GM18517 (cell line): ENCODE data around the gene CENPV.
"Not testable (repeated sequence)": the region's sequence is repeated elsewhere in the genome, so short reads cannot be mapped to it uniquely, and the experiment has no call there.

Source experiments
- ATAC-seq: cut with Tn5 transposase; IDR thresholded peaks from one replicate; pipeline ENCODE4 v1.9.1; 2021; ENCODE audit warnings: mild to moderate bottlenecking, moderate library complexity; ENCODE audit not compliant: unreplicated experiment

Gene CENPV

DNA sequence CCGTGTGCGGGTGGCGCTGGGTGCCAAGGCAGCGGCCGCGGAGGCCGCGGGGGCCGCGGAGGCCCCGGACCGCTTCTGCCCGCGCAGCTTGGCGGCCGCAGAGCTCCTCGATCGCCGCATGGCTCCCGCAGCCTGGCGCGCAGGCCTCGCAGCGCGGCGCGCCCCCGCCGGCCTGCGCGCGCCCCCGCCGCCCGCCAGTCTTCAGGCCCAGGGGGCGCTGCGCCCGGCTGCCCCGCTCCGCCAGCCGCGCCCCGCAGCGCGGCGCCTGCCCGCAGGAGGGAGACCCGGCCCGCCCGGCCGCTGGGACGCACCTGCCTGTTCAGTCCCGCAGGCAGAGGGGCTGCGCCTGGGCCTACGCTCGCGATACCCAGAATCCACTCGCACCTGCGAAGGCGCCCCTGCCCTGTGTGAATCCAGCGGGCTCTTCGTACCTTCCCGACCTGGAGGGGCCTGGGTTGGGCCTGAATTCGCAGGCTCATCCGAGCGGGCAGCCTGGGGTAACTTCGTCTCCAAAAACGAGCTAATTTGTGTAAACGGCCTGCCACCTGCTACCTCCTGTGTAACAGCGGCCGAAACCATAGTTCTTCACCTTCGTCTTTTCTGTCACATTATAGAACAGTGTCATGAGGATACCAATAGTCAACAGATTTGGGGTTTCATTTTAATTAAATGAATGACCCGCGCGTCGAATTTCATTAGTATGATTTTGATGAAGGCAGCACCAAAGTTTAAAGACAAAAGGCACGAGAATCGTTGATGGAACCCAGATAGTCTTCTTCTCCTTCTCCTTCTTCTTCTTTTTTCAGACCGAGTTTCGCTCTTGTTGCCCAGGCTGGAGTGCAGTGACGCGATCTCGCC lies at the start of gene CENPV:
TSS of gene CENPV (minus strand) at position 153 of the 858 bp plus-strand sequence. CDS start at position 120, 33 bp downstream.
- ATAC-seq, result peak; percentile 69

DNA sequence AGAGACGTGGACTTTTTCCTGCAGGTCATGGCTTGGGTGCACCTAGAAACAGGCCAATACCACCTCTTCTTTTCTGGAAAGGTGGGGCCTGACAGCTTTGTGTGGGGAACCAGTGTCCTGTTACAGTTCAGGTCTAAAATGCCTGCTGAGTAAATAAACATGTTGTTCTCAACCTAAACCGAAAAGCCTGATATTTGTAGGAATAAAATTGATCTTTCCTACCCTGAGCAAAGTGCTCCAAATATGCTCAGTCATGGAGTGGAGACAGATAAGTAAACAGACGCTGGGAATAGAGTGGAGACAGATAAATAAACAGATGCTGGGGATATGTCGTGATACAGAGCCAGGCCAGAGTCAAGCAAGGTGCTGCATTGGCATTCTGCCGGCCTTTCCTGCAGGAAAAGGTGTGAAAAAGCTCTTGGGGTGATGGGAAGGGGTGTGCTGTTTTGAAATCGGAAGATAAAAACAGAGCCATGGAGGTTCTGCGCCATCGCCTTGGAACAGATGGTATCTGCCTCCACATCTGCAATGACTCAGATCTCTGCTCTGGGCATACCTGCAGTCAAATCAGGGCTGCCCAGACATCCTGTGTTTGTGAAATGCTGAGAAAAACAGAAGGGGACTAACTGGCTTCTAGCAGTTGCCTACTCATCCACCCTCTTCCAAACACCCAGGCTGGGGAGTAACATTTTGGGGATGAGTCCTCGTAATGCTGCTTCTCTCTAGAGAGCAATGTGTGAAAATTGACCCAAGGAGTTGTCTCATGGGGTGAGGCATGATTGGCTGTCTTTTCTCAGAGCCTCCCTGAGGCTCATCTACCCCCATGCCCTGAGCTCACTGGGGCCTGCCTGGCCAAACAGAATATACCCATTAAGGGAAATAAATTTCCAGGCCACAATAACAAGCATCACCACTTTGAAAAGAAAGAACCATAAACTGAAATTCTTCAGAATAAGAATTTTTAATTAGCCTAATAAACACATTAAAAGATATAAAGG lies 45.3 kb upstream of the CENPV start:
- ATAC-seq, result peak; percentile 77

DNA sequence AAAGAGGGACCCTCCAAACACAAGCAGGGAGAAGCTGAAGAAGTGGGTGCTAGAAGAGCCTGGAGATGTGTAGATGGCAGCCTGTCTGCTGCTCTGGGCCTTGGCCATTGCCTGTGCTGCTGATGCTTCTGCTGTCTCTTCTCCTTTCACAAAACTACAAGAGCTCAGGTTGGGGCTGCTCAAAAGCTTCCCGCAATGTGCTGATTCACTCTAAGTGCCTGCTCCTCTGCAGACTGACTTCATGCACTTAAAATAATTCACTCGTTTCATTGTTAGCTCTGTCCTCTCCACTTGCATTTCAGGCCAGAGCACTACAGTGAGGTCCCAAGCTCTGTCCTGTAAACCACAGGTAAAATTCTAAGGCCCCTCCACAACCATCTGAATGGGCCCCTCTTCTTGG lies 43.4 kb upstream of the CENPV start:
- not testable (repeated sequence) for ATAC-seq

GRCh38 chr17:16395887-16396286 lies 42.6 kb upstream of the CENPV start:
- not testable (repeated sequence) for ATAC-seq

DNA sequence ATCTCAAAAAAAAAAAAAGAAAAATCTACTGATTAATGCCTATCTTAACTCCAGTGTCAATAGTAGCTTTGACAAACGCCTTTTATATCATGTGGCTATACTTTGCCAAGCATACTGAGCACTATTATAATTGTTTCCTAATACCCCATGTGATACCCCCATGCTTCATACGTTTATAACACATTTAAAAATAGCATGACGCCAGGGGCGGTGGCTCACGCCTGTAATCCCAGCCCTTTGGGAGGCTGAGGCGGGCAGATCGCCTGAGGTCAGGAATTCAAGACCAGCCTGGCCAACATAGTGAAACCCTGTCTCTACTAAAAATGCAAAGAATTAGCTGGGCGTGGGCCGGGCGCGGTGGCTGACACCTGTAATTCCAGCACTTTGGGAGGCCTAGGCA lies 39.2 kb upstream of the CENPV start:
- not testable (repeated sequence) for ATAC-seq

GRCh38 chr17:16391451-16391850 lies 38.2 kb upstream of the CENPV start:
- ATAC-seq, result no peak

DNA sequence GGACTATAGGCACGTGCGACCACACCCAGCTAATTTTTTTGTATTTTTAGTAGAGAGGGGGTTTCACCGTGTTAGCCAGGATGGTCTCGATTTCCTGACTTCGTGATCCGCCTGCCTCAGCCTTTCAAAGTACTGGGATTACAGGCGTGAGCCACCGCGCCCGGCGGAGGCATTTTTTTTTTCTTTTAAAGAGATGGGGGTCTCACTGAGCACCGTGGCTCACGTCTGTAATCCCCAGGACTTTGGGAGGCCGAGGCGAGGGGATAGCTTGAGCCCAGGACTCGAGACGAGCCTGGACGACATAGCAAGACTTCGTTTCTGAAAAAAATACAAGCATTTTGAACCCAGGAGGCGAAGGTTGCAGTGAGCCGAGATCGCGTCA lies 32.8 kb upstream of the CENPV start:
- not testable (repeated sequence) for ATAC-seq

- no peak for ATAC-seq
Observed at GRCh38 chr17:16384557-16384956, 31.3 kb upstream of the CENPV start.

GRCh38 chr17:16383772-16384287 lies 30.6 kb upstream of the CENPV start:
- ATAC-seq, result no peak

GRCh38 chr17:16383216-16383615 lies 29.9 kb upstream of the CENPV start:
- ATAC-seq, result no peak

GRCh38 chr17:16381496-16381820 lies 28.2 kb upstream of the CENPV start:
- ATAC-seq, result peak; percentile 9

- ATAC-seq, result peak; percentile 92
Observed at GRCh38 chr17:16380640-16381495, 27.6 kb upstream of the CENPV start, which contains the start of gene UBB. Gene UBB (plus strand): TSS chr17:16381091. CDS start chr17:16381908, 817 bp downstream.

GRCh38 chr17:16379654-16380053 lies 26.4 kb upstream of the CENPV start:
- ATAC-seq, result no peak

DNA sequence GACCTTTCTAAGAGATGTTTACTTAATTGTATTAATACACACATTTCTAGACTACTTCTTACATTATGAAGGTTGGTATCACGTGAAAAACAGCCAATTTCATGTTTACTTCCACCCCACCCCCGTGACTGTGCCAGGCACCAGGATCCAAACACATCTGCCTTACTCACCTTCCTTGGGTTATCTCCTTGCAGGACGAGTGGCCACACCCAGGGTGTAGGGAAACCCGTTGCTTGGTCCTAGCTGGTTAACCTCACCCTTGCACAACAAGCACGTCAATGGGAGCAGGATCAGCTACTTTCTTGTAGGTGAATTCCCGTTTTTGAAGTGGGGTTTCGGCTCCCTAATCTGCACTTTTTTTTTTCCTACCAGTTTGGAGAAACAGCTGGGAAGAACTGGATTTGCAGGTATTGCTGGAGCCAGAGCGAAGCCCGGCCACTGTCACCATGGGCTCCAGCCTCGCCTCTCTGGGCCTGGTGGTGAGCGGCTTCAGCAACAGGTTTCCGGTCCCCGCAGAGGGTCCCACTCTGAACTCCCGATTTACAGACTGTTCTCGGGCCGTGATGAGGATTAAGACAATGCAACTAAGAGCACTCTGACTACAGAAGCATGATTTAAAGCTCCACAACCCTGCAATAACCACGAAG lies 25.5 kb upstream of the CENPV start:
- no peak for ATAC-seq

- ATAC-seq, result no peak
Observed at GRCh38 chr17:16377941-16378341, 24.7 kb upstream of the CENPV start.

DNA sequence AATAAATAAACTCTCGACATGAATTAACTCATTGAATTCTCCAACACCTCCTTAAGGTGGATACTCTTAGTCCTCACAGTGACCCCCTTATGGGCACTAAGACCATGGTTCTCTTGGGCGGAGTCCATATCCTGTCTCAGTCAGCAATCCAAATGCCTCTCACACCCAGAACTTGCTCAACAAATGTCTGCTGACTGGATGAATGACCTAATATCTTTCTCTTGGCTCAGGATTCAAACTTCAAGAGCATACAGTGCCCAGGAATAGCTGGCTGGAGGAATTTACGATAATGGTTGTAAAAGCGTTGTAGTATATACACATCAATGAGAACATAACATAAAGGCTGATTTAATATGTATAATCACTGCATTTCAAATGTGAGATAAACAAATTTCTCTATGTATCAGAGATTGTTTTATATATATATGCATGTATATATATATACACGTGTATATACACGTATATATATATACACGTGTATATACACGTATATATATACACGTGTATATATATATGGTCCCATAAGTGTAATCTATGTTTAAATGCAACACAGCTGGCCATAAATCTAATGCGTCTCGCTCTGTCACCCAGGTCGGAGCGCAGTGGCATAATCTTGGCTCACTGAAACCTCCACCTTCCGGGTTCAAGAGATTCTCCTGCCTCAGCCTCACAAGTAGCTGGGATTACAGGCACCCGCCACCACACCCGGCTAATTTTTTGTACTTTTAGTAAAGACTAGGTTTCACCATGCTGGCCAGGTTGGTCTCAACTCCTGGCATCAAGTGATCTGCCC lies 21.1 kb upstream of the CENPV start:
- no peak for ATAC-seq

- ATAC-seq, result no peak
Observed at GRCh38 chr17:16371742-16372141, 18.5 kb upstream of the CENPV start.

- no peak for ATAC-seq
Observed at GRCh38 chr17:16364625-16365024, 11.4 kb upstream of the CENPV start.
